Omental fat pad (tissue), 4 donors: ENCODE results near the gene GAB1. TPM values are rescaled to one million over a fixed set of nuclear protein-coding genes. Genes with fewer than 3 reads are reported as not detected.

ENCODE experiments used
- ATAC-seq: fragments of 150-250 bp; one replicate; pipeline ENCODE4 v1.9.1; 2016; ENCODE audit warnings: mild to moderate bottlenecking, moderate library complexity; ENCODE audit not compliant: low FRiP score
- DNase-seq: peaks from one replicate; pipeline ENCODE4 v3.0.0-alpha.2; 2019; ENCODE audit warnings: low spot score
- CTCF ChIP-seq, 3 donors: fragments of 450-650 bp; IDR thresholded peaks; one replicate each; pipeline ENCODE4 v1.5.1; 2016 to 2017; ENCODE audit warnings: antibody characterized with exemption in 3 of 3, mild to moderate bottlenecking in 3 of 3, moderate library complexity in 2 of 3
- total RNA-seq, 4 donors: library from RNA; depleted of rRNA; stranded (reverse); fragments of >200 nt; gene quantifications; one replicate each; pipeline ENCODE4 v1.1.0, GENCODE V29; 2016

GAB1 gene
- total RNA-seq, 4 donors from 2014 or later, result 9.4 to 32.2 (median 29.4) TPM

- ATAC-seq (no peak), DNase-seq (no peak)
- TF ChIP-seq CTCF (IDR thresholded peaks at IDR 0.05), result no peak
These were observed 95.0 kb downstream of the GAB1 start for GRCh38 chr4:143431526-143432257.

- DNase-seq, result no peak
- no peak for TF ChIP-seq CTCF (IDR thresholded peaks at IDR 0.05)
- no peak for ATAC-seq
These were observed 95.5 kb downstream of the GAB1 start for GRCh38 chr4:143432258-143432591.

GRCh38 chr4:143433231-143433630 lies 96.6 kb downstream of the GAB1 start:
- DNase-seq, result no peak
- TF ChIP-seq CTCF (IDR thresholded peaks at IDR 0.05), result no peak
- no peak for ATAC-seq

GRCh38 chr4:143435955-143436354 lies 99.3 kb downstream of the GAB1 start:
- no peak for TF ChIP-seq CTCF (IDR thresholded peaks at IDR 0.05)
- ATAC-seq (no peak), DNase-seq (no peak)

- DNase-seq, result no peak
- ATAC-seq, result no peak
- TF ChIP-seq CTCF (IDR thresholded peaks at IDR 0.05), result no peak
These were observed 100.8 kb downstream of the GAB1 start for GRCh38 chr4:143437476-143437875.

GRCh38 chr4:143437937-143438336 lies 101.3 kb downstream of the GAB1 start:
- no peak for DNase-seq
- no peak for TF ChIP-seq CTCF (IDR thresholded peaks at IDR 0.05)
- ATAC-seq, result no peak

- no peak for TF ChIP-seq CTCF (IDR thresholded peaks at IDR 0.05)
- no peak for DNase-seq
- no peak for ATAC-seq
These were observed 102.0 kb downstream of the GAB1 start for GRCh38 chr4:143438710-143439109.
